Measurements from ENCODE around the gene GRID1. TPM values are rescaled to one million over a fixed set of nuclear protein-coding genes. Genes with fewer than 3 reads are reported as not detected.
"Not testable (repeated sequence)": the region's sequence is repeated elsewhere in the genome, so short reads cannot be mapped to it uniquely, and the experiment has no call there.

The GRID1 gene
- total RNA-seq, 1 experiment from 2014 or later = not detected

GRCh38 chr10:86245015-86245394 is 121.6 kb downstream of the GRID1 start:
- CTCF ChIA-PET = no interaction called here
- TF ChIP-seq, protein P1, sequence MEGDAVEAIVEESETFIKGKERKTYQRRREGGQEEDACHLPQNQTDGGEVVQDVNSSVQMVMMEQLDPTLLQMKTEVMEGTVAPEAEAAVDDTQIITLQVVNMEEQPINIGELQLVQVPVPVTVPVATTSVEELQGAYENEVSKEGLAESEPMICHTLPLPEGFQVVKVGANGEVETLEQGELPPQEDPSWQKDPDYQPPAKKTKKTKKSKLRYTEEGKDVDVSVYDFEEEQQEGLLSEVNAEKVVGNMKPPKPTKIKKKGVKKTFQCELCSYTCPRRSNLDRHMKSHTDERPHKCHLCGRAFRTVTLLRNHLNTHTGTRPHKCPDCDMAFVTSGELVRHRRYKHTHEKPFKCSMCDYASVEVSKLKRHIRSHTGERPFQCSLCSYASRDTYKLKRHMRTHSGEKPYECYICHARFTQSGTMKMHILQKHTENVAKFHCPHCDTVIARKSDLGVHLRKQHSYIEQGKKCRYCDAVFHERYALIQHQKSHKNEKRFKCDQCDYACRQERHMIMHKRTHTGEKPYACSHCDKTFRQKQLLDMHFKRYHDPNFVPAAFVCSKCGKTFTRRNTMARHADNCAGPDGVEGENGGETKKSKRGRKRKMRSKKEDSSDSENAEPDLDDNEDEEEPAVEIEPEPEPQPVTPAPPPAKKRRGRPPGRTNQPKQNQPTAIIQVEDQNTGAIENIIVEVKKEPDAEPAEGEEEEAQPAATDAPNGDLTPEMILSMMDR (IDR thresholded peaks at IDR 0.05; ENCODE audit: unreplicated experiment) = no peak
- no TSS peak for BruUV-seq (replicated peaks)
- H3K4me3 Mint-ChIP-seq (ENCODE audit: low read depth, unreplicated experiment) = no peak overlapping the region
- H3K36me3 Mint-ChIP-seq (ENCODE audit: insufficient read depth, unreplicated experiment) = no peaks in the 10 kb centered on the region
- DNase-seq = no peak
- H3K4me1 Mint-ChIP-seq (ENCODE audit: low read depth, unreplicated experiment) = no peaks in the 10 kb centered on the region
- intact Hi-C loops (cut with micrococcal nuclease; ENCODE audit: unreplicated experiment) = no loop called here
- H3K27me3 Mint-ChIP-seq (ENCODE audit: unreplicated experiment) = peaks cover 43% of the 10 kb centered on the region
- H3K27ac Mint-ChIP-seq (ENCODE audit: unreplicated experiment) = no peak overlapping the region
- no peaks in the 10 kb centered on the region for H3K9me3 Mint-ChIP-seq (ENCODE audit: low read depth, unreplicated experiment)

GRCh38 chr10:86244297-86245014 is 122.1 kb downstream of the GRID1 start:
- no peak overlapping the region for H3K4me3 Mint-ChIP-seq (ENCODE audit: low read depth, unreplicated experiment)
- peaks cover 43% of the 10 kb centered on the region for H3K27me3 Mint-ChIP-seq (ENCODE audit: unreplicated experiment)
- intact Hi-C loops (cut with micrococcal nuclease; ENCODE audit: unreplicated experiment) = no loop called here
- TF ChIP-seq, protein P1 (IDR thresholded peaks at IDR 0.05; ENCODE audit: unreplicated experiment) = no peak
- no peak for DNase-seq
- H3K27ac Mint-ChIP-seq (ENCODE audit: unreplicated experiment) = no peak overlapping the region
- H3K4me1 Mint-ChIP-seq (ENCODE audit: low read depth, unreplicated experiment) = no peaks in the 10 kb centered on the region
- H3K9me3 Mint-ChIP-seq (ENCODE audit: low read depth, unreplicated experiment) = no peaks in the 10 kb centered on the region
- H3K36me3 Mint-ChIP-seq (ENCODE audit: insufficient read depth, unreplicated experiment) = no peaks in the 10 kb centered on the region
- BruUV-seq (replicated peaks) = no TSS peak
- CTCF ChIA-PET = no interaction called here

DNA sequence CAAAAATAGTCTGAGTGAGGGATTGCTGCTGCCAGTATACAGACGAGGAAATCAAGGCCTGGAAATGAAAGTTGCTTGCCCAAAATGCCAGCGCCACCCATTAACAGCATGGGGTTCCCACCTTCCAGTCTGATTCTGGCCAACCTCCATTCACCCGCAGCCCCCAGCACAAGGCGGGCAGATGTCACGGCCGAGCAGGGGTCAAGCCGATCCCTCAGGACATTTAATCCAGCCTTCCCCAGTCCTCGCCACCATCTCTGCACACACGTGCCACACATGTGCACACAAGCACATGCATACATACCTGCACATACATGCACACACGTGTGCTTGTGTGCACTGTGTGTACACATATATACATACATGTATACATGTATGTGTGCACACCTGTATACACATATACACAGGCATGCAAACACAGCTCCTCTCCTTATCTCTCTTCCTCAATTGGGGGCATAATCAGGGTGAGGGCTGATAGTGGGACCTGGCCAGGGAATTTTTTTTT is 122.9 kb downstream of the GRID1 start:
- Mint-ChIP-seq H3K9me3 (ENCODE audit: low read depth, unreplicated experiment) (no peaks in the 10 kb centered on the region), H3K4me3 (ENCODE audit: low read depth, unreplicated experiment) (no peak overlapping the region), H3K27me3 (ENCODE audit: unreplicated experiment) (peaks cover 45% of the 10 kb centered on the region), H3K36me3 (ENCODE audit: insufficient read depth, unreplicated experiment) (no peaks in the 10 kb centered on the region), H3K4me1 (ENCODE audit: low read depth, unreplicated experiment) (no peaks in the 10 kb centered on the region), H3K27ac (ENCODE audit: unreplicated experiment) (no peak overlapping the region)
- CTCF ChIA-PET = no interaction called here
- intact Hi-C loops (cut with micrococcal nuclease; ENCODE audit: unreplicated experiment) = no loop called here
- no TSS peak for BruUV-seq (replicated peaks)
- DNase-seq = no peak
- TF ChIP-seq, protein P1 (IDR thresholded peaks at IDR 0.05; ENCODE audit: unreplicated experiment) = no peak

- intact Hi-C loops (cut with micrococcal nuclease; ENCODE audit: unreplicated experiment) = no loop called here
- no peak for DNase-seq
- no peak overlapping the region for H3K27ac Mint-ChIP-seq (ENCODE audit: unreplicated experiment)
- no TSS peak for BruUV-seq (replicated peaks)
- no peak overlapping the region for H3K4me3 Mint-ChIP-seq (ENCODE audit: low read depth, unreplicated experiment)
- no peaks in the 10 kb centered on the region for H3K36me3 Mint-ChIP-seq (ENCODE audit: insufficient read depth, unreplicated experiment)
- peaks cover 42% of the 10 kb centered on the region for H3K27me3 Mint-ChIP-seq (ENCODE audit: unreplicated experiment)
- no peaks in the 10 kb centered on the region for H3K4me1 Mint-ChIP-seq (ENCODE audit: low read depth, unreplicated experiment)
- CTCF ChIA-PET = no interaction called here
- TF ChIP-seq, protein P1 (IDR thresholded peaks at IDR 0.05; ENCODE audit: unreplicated experiment) = no peak
- no peaks in the 10 kb centered on the region for H3K9me3 Mint-ChIP-seq (ENCODE audit: low read depth, unreplicated experiment)
Measured at GRCh38 chr10:86242761-86243160, 123.8 kb downstream of the GRID1 start.

GRCh38 chr10:86238089-86238488 is 128.5 kb downstream of the GRID1 start:
- H3K36me3 Mint-ChIP-seq (ENCODE audit: insufficient read depth, unreplicated experiment); CTCF ChIA-PET; DNase-seq; intact Hi-C loops (cut with micrococcal nuclease; ENCODE audit: unreplicated experiment); H3K4me3 Mint-ChIP-seq (ENCODE audit: low read depth, unreplicated experiment); BruUV-seq (replicated peaks); H3K9me3 Mint-ChIP-seq (ENCODE audit: low read depth, unreplicated experiment); H3K27ac Mint-ChIP-seq (ENCODE audit: unreplicated experiment); H3K4me1 Mint-ChIP-seq (ENCODE audit: low read depth, unreplicated experiment): not testable (repeated sequence)
- H3K27me3 Mint-ChIP-seq (ENCODE audit: unreplicated experiment) = peaks cover 72% of the 10 kb centered on the region
